GM18907 (cell line): ENCODE measurements around the gene SPTLC3.

ENCODE experiments used
- ATAC-seq: cut with Tn5 transposase; IDR thresholded peaks from one replicate; pipeline ENCODE4 v1.9.1; 2021; ENCODE audit warnings: mild to moderate bottlenecking, moderate library complexity; ENCODE audit not compliant: unreplicated experiment

Gene SPTLC3

GRCh38 chr20:13130061-13130706 lies 121.4 kb downstream of the SPTLC3 start:
- no peak for ATAC-seq

GRCh38 chr20:13130707-13131103 lies 121.9 kb downstream of the SPTLC3 start:
- ATAC-seq, result no peak

GRCh38 chr20:13131688-13132087 lies 122.9 kb downstream of the SPTLC3 start:
- ATAC-seq, result no peak

DNA sequence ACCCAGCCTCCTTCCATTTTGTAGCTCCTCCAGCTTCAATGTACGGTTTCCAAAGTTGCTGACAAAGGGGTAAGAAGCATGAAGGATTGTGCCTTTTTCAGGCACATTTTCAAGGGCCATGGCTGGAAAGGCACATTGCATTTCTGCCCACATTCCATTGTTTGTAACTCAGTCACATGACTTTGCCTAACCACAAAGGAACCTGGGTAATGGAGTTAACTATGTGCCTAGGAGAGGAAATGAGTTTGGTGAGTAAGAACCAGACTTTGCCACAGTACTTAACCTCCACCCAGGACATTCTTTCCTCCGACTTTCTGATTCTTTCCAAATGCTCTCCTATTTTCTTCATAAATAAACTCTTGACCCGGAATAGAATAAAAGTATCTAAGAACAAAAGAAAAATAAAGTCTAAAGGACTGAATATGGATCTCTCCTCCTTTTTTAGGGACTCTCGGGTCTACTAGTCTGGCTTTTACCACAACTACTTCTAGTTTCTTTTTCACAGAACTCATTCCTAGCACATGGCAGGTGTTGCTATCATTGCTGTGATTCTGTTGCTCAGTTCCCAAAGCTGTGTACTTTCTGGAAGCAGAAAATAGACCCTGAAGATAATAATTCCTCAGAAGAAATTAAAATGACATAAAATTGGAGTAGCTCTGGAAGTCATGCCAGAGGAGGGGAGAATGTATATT lies 130.8 kb downstream of the SPTLC3 start:
- no peak for ATAC-seq

GRCh38 chr20:13140201-13140600 lies 131.4 kb downstream of the SPTLC3 start:
- ATAC-seq, result no peak

DNA sequence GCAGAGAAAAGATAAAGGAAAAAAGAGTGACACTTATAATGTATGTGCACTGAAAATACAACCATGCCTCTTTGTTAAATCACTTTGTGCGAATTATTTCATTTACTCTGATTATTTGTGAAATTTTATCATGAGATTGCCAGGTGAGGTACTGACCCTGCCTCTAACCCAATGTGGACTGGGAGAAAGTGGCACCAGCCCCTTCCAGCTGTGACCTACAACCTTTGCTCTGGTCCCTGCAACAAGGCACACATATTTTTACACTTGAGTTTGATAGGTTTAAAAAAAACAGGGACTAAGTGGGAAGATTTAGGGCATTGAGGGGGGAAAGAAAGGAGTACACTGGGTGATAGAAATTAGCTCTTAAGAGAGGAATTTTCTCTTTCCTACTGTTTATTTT lies 132.0 kb downstream of the SPTLC3 start:
- ATAC-seq, result no peak

GRCh38 chr20:13141546-13141945 lies 132.8 kb downstream of the SPTLC3 start:
- ATAC-seq, result no peak

GRCh38 chr20:13142143-13142542 lies 133.4 kb downstream of the SPTLC3 start:
- no peak for ATAC-seq

DNA sequence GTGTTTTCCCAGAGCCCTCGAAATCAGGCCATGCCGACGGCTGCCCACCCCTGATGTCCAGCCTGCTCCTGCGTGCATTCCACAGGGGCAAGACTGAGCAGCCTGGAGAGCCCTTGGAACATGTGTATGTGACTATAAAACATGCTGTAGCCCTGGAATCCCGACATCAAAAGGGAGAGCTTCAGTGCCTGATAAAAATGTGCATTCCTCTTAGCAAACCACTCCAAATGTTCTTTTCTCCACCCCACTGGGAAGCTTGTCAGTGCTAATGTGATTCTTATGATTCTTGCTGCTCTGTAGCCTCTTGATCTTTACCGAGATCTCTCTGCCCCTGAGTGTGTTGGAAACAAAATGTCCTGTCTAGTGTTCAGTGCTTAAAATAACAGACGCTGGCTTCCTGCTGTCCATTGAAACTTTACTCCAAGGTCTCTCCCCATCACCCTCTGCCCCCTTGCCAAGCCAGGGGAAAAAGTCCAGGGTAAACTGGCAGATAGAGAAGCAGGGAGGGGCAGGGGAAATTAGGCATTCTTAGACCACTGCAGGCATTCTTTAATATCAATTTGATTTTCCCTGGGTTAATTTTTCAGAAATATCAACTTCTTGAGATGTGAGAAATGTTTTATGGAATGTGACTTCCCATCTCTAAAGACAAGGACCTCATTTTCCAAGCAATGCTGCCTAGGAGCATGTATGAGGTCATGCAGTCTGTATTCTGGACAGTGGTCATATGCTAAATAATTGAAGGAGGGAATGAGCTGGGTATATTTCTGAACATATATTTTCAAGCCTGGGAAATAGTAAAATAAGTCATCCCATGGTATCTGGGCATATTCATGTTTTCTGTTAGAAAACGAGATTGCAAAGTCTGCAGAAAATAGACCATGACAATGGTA lies 138.5 kb downstream of the SPTLC3 start:
- ATAC-seq, result no peak

- no peak for ATAC-seq
These were observed 139.2 kb downstream of the SPTLC3 start for GRCh38 chr20:13147971-13148370.

DNA sequence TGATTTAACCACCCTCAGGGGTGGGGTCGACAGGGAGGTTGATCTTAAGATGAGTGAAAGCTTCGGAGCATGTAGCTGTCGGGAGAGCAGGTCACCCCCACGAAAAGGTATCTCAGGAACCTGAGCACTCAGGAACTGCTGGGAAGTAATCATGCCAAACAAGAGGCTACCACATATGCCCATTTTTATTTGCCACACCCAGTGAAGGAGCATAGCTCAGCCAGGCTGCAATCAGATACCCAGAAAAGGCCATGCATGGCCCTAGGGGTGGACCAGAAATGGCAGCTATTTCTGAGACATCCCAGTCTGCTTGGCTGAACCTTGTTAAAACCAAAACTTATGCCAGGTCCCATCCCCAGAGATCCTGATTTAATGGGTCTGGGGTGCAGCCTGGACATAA lies 139.6 kb downstream of the SPTLC3 start:
- ATAC-seq, result no peak

DNA sequence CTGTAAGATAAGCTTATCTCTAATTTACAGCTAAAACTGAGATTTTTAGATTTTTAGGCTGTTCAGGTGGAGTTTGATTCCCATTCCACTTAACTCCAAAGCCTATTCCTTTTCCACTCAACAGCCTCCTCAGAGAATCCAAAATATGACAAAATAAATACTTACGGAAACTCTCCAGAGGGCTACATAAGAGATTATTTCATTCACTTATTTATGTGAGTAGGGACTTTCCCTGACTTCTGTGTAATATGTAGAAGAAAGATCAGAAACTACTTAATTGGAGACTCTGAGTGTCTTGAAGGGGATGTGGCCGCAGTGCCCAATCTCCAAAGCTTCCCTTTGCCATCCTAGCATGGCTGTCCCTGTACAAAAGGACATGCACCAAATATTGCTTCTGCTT lies 140.2 kb downstream of the SPTLC3 start:
- no peak for ATAC-seq

- ATAC-seq, result no peak
These were observed 140.8 kb downstream of the SPTLC3 start for GRCh38 chr20:13149371-13150105.

DNA sequence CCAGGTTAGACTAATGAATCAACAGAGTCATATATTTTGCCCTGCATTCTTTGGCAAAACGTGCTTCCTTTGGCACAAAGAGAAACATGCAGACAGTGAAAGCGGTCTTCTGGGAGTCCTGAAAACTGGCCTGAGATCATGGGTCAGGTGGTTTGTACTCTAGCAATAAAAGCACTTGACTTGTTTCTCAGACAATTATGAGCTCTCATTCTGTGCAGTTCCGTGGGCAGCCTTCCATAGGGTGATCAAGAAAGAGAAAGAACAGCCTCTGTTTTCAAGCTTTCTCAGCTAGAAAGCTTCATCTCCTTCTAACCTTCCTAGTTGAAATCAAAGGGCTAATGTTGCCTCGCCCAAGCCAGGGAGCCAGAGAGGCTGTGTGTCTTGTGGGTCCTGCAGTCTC lies 149.6 kb downstream of the SPTLC3 start:
- no peak for ATAC-seq

DNA sequence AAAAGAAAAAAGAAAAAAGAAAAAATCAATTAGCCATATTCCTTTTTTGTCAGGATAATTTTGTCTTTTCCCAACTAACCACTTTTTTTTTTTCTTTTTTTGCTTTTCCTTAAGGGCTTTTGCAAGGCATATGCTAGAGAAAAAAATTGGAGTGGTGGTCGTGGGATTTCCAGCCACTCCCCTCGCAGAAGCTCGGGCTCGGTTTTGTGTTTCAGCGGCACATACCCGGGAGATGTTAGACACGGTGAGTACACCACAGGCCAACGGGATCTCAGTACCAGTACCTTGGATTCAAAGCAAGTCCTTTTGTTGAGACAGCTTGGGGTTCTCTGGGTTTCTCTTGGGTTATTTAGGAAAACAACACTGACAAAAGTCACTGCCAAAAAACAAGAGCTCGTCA lies 151.1 kb downstream of the SPTLC3 start:
- no peak for ATAC-seq

- ATAC-seq, result no peak
These were observed 156.4 kb downstream of the SPTLC3 start for GRCh38 chr20:13165203-13165602.

- no peak for ATAC-seq
These were observed 157.2 kb downstream of the SPTLC3 start for GRCh38 chr20:13166011-13166410.

DNA sequence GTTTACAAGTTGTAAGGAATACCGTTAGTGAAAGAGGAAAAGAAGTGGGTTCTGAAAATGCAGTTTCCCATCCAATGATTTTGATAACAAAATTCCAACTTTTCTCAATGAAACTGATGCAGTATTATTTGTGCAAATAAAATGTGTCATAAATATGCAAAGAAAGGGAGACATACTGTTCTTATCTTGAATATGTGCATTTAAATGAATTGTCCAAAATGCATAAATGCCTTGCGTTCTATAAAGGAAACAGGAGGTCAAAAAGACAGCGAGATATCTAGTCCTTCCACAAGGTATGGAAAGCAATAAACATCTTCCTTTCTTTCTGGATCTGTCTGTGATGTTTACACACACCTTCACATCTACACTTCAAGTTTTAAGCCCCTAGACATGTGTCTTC lies 157.7 kb downstream of the SPTLC3 start:
- no peak for ATAC-seq

GRCh38 chr20:13169086-13169485 lies 160.3 kb downstream of the SPTLC3 start:
- no peak for ATAC-seq

DNA sequence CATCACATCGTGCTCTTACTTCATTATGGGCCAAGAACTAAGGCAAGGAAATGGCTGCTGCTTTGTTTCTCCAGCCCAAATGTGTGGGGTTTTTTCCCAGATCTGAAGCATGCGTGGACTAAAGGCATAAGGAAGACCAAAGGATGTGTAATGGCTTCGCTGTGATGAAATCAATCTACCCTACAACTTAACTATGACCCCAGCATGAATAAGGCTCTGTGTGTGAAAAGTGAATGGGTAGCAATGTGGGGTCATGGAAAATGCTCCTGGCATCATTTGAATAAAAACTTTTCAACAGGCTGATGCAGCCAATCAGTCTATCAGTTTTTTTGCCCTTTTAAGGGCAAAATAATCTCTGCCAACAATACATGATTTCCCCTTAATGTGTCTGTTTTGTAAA lies 162.0 kb downstream of the SPTLC3 start:
- ATAC-seq, result no peak

GRCh38 chr20:13173201-13173600 lies 164.4 kb downstream of the SPTLC3 start:
- no peak for ATAC-seq
